ENCODE measurements around the gene ZNF346.

The ZNF346 gene

GRCh38 chr5:177095088-177095669 is 72.7 kb downstream of the ZNF346 start:
- DNase-seq: no peak

- DNase-seq: no peak
Measured at GRCh38 chr5:177096162-177097015, 73.9 kb downstream of the ZNF346 start.

DNA sequence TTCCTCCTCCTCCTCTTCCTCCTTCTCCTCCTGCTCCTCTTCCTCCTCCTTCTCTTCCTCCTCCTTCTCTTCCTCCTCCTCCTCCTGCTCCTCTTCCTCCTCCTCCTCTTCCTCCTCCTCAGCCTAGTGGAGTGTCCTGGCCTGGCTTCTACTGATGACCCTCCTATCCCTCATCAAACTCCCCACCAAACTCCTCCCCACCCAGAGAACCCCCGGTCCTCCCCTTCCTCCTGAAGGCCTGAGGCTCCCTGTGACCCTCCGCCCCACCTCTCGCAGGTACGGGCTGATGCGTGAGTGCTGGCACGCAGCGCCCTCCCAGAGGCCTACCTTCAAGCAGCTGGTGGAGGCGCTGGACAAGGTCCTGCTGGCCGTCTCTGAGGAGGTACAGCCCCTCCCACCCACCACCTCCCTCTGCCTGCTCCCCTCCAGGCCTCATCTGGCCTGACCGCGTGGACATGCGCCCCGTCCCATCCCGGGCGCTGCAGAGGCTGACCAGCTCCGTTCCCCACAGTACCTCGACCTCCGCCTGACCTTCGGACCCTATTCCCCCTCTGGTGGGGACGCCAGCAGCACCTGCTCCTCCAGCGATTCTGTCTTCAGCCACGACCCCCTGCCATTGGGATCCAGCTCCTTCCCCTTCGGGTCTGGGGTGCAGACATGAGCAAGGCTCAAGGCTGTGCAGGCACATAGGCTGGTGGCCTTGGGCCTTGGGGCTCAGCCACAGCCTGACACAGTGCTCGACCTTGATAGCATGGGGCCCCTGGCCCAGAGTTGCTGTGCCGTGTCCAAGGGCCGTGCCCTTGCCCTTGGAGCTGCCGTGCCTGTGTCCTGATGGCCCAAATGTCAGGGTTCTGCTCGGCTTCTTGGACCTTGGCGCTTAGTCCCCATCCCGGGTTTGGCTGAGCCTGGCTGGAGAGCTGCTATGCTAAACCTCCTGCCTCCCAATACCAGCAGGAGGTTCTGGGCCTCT is 74.8 kb downstream of the ZNF346 start:
- DNase-seq: no peak

DNA sequence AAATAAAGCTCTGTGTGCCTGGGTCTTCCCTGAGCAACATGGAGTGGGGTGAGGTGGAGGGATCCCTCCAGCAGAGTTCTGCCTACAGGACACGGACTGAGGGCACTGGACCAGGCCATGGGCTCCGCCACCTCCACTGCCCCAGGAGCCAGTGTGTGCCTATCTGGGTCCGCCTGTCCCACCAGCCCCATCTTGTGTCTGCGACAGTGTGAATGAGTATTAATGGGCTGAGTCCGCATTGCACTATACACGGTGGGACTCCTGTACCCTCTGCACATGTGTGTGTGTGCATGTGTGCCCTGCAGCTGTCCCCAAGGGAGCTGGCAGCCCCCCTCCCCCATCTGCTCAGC is 75.6 kb downstream of the ZNF346 start:
- DNase-seq: no peak

- DNase-seq: no peak
Measured at GRCh38 chr5:177098470-177099141, 76.1 kb downstream of the ZNF346 start.

DNA sequence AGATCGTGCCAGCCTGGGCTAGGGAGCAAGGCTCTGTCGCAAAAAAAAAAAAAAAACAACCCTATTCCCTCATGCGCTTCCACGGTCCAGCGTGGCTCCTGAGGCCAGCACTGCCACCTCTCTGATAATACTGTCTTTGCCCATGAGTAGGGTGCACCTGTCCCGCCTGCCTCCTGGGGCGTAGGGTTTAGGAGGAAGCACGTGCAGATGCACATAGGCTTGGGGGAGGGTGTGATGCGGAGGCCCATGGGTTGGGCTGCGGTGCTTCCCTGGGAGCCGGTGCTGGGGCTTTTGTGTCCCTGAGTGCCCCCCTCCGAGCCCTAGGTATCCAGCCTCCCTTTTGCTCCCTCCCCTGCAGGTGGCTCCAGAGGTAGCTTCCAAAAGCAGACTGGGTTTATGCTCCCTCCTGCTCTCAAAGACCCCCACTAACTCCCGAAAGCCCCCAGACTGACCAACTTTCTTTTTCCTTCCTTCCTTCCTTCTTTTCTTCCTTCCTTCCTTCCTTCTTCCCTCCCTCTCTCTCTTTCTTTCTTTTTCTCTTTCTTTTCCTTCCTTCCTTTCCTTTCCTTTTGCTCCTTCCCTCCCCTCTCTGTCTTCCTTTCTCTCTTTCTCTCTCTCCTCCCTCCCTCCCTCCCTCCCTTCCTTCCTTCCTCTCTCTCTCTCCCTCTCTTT is 77.1 kb downstream of the ZNF346 start:
- no peak for DNase-seq

GRCh38 chr5:177100714-177101121 is 78.2 kb downstream of the ZNF346 start:
- no peak for DNase-seq

DNA sequence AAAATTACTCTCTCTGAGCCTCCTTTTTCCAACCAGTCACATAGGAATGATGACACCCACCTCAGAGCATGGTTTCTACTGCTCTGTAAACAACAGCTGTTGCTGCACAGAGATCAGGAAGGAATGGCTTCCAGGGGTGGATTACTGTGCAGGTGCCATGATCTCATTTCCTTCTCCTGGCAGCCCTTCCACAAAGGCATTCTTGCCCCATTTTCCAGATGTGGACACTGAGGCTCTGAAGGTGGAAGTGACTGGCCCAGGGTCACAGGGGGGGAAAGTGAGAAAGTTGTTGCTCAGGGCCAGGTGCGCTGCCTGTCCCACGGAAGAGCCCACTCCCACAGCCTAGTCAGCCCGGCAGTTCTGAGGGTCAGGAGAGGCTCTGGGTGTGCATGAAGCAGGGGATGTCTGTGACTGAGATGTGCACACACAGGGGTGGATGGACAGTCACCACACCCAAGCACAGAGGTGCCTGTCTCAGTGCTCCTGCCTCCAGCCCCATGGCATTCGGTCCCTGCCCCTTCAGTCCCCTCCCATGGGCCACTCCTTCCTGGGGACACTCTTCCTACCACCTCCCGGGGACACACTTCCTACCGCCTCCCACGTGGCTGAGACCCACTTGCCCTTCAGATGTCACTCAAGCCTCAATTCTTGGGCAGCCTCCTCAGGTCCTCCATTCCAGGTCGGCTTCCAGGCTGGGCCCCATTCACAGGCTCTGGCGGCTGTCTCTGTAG is 81.2 kb downstream of the ZNF346 start:
- DNase-seq: no peak

- no peak for DNase-seq
Measured at GRCh38 chr5:177105691-177106476, 83.4 kb downstream of the ZNF346 start.

DNA sequence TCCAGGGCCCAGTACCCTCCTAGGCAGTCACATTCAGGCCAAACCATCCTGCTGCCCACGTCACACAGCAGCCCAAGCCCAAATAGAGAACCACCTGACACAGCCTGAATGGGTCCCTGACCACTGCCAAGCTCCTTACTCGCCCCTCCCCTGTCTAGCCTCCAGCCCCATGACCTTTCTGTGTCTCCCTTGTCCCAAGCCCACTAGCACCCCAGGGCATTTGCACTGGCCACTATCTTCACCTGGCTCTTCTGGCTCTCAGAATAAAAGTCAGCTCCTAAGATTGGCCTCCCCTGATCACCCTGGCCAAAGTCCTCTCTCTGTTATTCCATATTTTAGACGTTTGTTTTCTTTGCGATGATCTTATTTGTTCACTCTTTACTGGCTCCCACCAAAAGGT is 84.7 kb downstream of the ZNF346 start:
- no peak for DNase-seq

GRCh38 chr5:177109810-177110209 is 87.3 kb downstream of the ZNF346 start:
- DNase-seq: no peak

- DNase-seq: no peak
Measured at GRCh38 chr5:177111720-177112394, 89.4 kb downstream of the ZNF346 start.

DNA sequence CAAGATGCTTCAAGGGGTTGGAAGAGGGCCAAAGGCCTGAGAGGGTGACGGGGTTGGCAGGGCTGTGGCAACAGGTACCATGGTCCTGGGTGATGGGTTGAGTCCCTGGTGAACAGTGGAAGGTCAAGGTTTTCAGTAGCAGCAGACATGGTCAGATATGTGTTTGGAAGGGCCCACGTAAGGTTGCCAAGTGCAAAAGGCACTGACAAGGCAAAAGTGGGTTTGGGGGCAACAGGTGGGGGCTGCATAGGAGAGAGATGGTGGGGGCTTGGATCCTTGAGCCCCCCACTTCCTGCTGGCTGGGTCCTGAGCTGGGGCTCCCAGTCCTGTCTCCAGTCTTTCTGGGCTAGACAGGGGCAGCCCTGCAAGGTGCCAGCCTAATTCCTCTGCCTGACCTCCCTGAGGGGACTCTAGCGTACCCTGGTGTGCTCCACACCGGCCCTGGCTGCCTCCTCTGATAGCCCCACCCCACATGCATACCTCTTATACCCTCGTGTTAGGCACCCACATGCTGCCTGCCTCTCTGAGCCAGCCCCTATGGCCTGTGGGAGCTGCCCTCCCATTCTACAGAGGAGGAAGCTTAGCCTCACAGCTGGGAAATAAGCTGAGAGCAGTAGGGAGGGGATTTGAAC is 90.2 kb downstream of the ZNF346 start:
- DNase-seq: no peak

GRCh38 chr5:177113566-177114424 is 91.3 kb downstream of the ZNF346 start:
- DNase-seq: peak; percentile 10 to 18

- DNase-seq: peak; percentile 19 to 41
Measured at GRCh38 chr5:177116631-177117373, 94.3 kb downstream of the ZNF346 start.

DNA sequence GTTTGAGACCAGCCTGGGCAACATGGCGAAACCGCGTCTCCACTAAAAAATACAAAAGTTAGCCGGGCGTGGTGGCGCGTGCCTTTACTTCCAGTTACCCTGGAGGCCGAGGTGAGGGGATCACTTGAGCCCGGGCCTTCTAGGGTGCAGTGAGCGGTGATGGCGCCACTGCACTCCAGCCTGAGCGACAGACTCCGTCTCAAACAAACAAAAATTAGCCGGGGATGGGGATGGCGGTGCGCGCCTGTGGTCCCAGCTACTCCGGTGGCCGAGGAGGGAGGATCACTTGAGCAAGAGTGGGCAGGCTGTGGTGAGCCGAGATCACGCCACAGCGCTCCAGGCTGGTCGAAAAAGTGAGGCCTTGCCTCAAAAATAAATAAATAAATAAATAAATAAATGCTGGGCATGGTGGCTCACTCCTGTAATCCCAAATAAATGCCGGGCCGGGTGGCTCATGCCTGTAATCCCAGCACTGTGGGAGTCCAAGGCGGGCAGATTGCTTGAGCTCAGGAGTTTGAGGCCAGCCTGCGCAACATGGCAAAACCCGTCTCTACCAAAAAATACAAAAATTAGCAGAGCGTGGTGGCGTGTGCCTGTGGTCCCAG is 95.0 kb downstream of the ZNF346 start:
- DNase-seq: no peak

DNA sequence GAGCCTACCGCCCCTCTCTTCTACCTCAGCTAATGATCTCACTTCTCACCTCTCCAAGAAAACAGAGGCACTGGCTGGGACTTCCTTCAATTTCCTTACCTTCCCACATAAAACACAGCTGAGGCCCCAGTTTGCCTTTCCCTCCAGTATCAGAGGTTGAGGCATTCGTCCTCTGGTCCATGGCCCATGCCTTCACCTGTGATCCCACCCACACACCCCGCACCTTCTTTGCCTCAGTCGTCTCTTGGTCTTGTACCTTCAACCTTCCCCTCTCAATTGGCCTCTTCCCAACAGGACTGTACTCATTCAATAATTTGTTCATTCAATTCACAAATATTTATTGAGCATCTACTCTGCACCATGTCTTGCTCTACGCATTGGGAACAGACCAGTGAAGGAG is 100.1 kb downstream of the ZNF346 start:
- no peak for DNase-seq
